ENCODE measurements around the gene SLC6A18.

The SLC6A18 gene

GRCh38 chr5:1187950-1188334 lies 37.2 kb upstream of the SLC6A18 start:
- no peak for DNase-seq (ENCODE audit: low read depth)
- TF ChIP-seq CTCF (IDR thresholded peaks at IDR 0.05; ENCODE audit: low read length, missing control alignments), result no peak
- H3K4me3 ChIP-seq (replicated peaks; ENCODE audit: low read depth, low read length), result no peak overlapping the region

DNA sequence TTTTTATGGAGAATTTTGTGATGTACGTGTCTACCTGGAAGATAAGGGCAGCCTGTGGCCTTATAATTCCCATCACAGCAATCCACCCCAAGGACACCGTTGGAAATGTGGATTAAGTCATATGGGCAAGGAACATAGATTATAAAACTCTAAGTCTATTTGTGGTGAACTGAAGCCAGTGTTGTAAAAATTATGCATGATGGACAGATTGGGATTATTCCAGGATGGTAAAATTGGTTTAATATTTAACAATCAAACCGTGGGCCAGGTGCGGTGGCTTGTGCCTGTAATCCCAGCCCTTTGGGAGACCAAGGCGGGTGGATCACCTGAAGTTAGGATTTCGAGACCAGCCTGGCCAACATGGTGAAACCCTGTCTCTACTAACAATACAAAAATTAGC lies 36.7 kb upstream of the SLC6A18 start:
- H3K4me3 ChIP-seq (replicated peaks; ENCODE audit: low read depth, low read length), result no peak overlapping the region
- no peak for DNase-seq (ENCODE audit: low read depth)
- no peak for TF ChIP-seq CTCF (IDR thresholded peaks at IDR 0.05; ENCODE audit: low read length, missing control alignments)

GRCh38 chr5:1189269-1189668 lies 35.9 kb upstream of the SLC6A18 start:
- no peak overlapping the region for H3K4me3 ChIP-seq (replicated peaks; ENCODE audit: low read depth, low read length)
- TF ChIP-seq CTCF (IDR thresholded peaks at IDR 0.05; ENCODE audit: low read length, missing control alignments), result no peak
- no peak for DNase-seq (ENCODE audit: low read depth)

DNA sequence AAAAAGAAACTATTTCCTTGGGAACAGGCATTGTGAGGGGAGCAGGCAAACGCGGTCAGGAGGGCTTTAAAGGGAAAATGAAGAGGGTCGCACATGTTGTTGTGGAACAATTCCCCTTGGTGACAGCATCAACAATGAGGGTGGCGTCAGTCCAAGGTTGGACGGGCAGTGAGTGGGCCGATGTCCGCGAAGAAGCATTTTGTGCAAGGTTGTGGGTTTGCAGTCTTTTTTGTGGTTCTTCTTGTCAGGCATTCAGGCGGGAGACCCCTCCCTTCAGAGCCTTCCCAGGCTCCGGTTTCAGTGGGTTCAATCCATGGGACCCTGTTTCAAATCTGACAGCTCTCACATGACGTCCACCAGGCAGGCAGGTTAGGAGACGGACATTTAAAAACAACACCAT lies 34.9 kb upstream of the SLC6A18 start:
- TF ChIP-seq CTCF (IDR thresholded peaks at IDR 0.05; ENCODE audit: low read length, missing control alignments), result no peak
- no peak overlapping the region for H3K4me3 ChIP-seq (replicated peaks; ENCODE audit: low read depth, low read length)
- no peak for DNase-seq (ENCODE audit: low read depth)

DNA sequence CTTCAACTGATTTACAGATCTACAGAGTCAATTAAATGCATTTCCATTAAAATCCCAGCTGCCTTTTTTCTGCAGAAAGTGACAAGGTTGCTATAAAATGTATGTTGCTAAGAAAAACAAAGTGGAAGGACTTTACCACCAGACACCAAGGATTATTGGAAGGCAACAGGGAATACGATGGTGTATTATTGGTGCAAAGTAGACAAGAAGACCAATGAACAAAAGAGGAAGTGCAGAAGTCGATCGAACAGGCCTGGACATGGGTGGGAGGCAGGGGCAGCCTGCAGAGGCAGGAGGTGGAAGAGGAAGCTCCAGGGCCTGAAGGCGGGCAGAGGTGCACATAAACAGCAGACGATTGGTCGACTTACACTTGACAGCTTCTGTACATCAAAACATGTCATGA lies 34.3 kb upstream of the SLC6A18 start:
- no peak overlapping the region for H3K4me3 ChIP-seq (replicated peaks; ENCODE audit: low read depth, low read length)
- TF ChIP-seq CTCF (IDR thresholded peaks at IDR 0.05; ENCODE audit: low read length, missing control alignments), result no peak
- no peak for DNase-seq (ENCODE audit: low read depth)

DNA sequence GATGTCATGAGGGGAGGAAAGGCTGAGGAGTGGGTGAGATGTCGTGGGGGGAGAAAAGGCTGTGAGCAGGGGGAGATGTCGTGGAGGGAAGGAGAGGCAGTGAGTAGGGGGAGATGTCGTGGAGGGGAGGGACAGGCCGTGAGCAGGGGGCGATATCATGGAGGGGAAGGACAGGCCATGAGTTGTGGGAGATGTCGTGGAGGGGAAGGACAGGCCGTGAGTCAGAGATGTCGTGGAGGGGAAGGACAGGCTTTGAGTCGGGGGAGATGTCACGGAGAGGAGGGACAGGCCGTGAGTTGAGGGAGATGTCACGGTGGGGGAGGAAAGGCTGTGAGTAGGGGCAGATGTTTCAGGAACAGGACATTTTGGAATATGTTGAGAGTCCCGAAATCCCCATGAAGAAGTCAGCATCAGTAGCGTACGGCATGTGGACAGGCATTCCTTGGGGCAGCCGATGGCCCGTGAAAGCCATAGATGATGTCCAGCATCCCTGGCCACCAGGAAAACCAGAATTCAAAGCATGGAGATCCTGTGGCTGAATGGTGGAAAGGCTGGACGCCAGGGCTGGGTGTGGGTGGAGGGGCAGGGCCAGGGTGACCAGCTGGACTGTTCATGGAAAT lies 32.1 kb upstream of the SLC6A18 start:
- no peak for DNase-seq (ENCODE audit: low read depth)
- no peak overlapping the region for H3K4me3 ChIP-seq (replicated peaks; ENCODE audit: low read depth, low read length)
- no peak for TF ChIP-seq CTCF (IDR thresholded peaks at IDR 0.05; ENCODE audit: low read length, missing control alignments)

DNA sequence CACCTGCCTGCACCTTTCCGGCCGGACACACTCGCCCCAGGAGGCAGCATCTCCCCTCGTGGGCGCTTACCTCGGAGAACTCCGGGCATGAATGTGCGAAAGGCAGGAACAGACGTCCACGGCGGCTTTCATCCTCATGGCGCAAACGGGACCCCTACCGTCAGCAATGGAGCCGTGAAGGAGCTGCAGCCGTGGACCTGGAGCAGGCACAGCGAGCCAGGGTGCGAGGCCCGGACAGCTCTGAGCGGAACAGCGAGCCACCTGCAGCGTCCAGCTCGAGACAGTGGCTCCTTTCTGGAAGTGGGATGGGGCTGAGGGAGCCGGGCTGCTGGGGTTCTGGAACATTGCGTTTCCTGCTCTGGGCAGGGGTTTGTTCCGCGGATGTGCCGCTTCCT lies 31.6 kb upstream of the SLC6A18 start:
- TF ChIP-seq CTCF (IDR thresholded peaks at IDR 0.05; ENCODE audit: low read length, missing control alignments), result no peak
- H3K4me3 ChIP-seq (replicated peaks; ENCODE audit: low read depth, low read length), result no peak overlapping the region
- DNase-seq (ENCODE audit: low read depth), result no peak
